ENCODE data around the gene EVPL.

GRCh38 chr17:76008630-76009425 is 18.3 kb downstream of the EVPL start:
- no peak for TF ChIP-seq POLR2A (IDR thresholded peaks at IDR 0.05; ENCODE audit: low read length)
- TF ChIP-seq GATA1 (IDR thresholded peaks at IDR 0.05; ENCODE audit: low read depth, low read length), result no peak
